ENCODE results near the gene CDX1.

CDX1 gene

DNA sequence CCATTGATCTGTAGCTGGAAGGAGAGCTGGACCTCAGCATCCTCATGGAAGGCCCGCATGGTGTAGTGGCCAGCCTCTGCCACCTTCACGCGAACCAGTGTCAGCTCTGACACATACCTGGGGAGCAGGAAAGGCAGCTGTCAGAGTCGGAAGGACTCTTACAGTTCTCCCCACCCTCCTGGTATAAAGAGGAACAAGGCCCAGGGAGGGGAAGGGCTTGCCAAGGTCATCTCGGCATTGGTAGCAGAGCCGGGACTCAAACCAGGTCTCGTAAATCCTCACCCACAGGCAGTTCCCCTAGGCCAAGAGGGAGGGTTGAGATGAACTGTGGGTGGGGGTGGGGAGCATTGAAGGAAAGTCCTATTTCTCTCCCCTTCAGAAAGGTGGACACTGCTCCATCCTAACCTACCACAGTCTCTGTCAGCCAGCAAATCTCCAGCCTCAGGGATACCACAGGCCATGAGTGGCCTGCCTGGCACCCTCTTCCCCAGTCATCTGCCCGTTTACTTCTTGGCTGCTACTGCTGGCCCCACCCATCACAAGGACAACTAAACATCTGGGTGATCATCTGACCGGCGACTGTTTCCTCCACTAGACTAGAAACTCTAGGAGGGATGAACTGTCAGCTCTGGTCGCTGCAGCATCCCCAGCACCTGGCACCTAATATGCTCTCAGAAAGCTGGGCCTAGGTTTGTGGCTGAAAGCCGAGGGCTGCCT is 34.4 kb upstream of the CDX1 start:
- no peak for DNase-seq (ENCODE audit: low read depth)

DNA sequence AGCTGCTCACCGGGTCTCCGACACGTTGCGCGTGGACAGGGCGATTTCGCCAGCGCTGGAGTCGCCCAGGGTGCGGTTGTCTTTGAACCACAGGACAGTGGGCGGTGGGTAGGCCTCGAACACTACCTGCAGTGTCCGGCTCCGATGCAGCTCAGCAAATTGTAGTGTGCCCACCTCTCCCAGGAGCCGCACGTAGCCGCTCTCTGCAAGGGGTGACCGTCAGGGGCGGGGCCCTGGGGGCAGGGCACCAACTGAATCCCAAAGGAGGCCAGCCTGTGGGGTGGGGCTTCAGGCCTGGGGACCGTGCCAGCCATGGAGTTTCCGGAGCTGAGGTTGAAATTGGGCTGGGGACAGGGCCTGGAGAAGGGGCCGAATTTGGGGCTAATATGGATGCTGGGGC is 33.8 kb upstream of the CDX1 start:
- DNase-seq (ENCODE audit: low read depth): no peak

GRCh38 chr5:150133581-150134197 is 32.9 kb upstream of the CDX1 start:
- no peak for DNase-seq (ENCODE audit: low read depth)

DNA sequence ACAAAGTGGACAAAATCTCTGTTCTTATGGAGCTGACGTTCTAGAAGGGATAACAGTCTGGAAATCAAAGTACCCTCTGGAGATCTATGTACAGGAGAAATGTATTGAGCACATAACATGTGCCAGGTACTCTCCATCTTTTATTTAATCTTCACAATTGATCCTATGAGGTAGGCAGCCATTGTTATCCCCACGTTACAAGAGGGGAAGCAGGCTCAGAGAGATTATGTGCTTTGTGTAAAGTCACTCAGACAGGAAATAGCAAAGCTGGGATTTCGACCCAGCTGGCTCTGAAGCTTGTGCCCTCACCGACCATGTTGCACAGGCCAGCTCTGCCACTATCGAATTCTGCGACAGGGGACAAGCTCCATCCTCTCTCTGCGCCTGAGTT is 32.4 kb upstream of the CDX1 start:
- no peak for DNase-seq (ENCODE audit: low read depth)

GRCh38 chr5:150135557-150136304 is 30.8 kb upstream of the CDX1 start:
- no peak for DNase-seq (ENCODE audit: low read depth)

DNA sequence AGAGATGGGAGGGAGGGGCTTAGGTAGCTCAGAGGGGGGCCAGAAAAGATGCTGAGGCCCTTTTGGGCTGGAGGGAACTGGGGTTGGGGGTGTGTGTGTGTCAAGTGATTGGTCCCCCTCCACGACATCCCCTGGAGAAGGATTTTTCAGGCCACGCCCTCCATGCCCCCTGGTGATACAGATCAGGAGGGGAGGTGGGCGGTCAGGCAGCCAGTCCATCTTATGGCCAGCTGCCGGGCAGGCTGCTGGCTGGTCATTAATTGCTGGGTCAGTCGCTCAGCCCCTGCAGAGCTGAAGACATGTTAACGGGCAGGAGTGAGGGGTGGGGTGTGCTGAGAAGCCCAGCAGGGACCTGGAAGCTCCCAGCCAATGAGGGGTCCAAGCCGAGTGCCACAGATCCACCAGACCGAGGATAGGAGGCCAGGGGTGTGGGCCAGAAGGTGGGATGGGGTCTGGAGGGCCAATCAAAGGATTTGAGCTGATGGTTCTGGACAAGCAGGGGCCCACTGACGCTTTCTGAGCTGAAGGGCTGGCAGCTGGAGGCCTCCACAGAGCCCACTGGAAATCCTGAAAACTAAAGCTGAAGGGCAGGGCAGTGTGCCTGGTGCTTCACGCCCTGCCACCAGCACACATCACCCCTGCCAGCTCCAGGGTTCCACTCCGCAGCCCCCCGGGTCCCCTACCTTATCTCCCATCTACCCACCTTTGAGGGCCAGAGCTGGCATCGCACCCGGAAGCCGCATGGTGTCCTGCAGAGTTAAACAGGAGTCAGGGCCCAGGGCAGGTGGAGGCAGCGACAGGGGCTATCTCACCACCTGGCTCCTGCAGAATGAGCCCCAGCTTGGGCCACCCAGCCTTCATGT is 30.0 kb upstream of the CDX1 start:
- DNase-seq (ENCODE audit: low read depth): no peak

GRCh38 chr5:150137168-150137957 is 29.2 kb upstream of the CDX1 start:
- DNase-seq (ENCODE audit: low read depth): peak; percentile 55

DNA sequence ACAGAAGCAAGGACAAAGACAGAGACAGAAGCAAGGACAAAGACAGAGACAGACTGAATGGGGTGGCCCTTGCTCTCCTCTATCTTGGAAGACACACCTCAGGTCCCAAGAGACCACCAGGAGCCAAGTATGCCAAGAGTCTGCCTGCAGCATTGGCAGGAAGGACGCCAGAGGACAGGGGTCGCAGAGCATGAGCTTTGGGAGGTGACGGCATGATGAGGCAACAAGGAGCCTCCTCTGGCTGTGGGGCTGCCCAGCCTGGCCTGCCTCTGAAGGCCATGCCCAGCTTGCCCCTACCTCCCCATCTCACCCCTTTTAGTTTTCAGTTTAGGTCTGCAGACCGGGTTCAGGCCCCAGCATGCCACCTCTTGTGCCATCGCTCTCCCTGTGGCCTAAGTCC is 28.6 kb upstream of the CDX1 start:
- no peak for DNase-seq (ENCODE audit: low read depth)

DNA sequence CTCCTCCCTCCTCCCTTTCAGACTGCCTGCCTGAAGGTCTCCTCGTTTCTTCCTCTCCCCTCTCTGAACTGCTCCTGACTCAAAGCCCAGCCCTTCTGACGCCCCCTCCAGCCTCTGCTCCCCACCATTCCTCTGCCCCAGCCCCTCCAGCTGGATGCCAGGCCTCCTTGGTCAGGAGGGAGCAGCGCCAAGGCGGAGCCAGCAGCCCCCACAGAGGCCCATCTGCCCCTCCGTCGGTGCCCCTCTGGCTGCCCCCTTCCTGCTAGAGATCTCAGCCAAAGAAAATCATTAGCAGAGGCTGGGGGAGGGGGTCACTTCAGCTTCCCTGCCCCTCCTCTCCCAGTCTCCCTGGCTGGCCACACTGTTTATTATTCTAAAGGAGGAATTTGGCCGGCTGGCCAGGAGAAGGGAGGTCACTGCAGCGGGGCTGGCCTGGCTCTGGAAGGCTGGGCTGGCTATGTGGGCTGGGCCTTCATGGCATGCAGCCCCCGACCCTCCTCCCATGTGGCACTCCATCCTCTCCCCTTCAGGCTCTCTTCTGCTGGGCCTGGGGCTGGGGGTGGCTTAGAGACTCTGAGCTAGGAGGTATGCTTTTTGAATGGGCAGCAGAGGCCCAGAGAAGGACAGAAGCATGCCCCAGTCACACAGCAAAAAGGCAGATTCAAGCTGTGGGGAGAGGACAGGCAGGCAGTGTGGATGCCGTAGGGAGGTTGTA is 27.9 kb upstream of the CDX1 start:
- peak; percentile 87 for DNase-seq (ENCODE audit: low read depth)

DNA sequence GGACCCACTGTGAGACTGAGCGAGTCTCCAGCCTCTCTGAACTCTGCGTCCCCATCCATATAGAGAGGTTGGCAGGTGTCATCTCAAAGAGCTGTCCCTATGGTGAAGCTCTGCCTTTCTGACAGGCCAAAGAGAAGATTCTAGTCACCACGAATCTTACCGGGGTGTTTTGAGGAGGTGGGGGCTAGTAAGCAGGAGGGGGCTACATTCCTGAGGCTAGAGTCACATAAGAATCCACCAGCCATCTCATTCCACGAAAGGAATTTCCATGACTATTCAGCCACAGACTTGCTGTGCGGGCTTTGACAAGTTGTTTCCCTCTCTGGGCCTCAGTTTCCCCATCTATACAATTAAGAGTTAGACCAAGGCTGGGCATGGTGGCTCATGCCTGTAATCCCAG is 27.2 kb upstream of the CDX1 start:
- peak; percentile 83 for DNase-seq (ENCODE audit: low read depth)

DNA sequence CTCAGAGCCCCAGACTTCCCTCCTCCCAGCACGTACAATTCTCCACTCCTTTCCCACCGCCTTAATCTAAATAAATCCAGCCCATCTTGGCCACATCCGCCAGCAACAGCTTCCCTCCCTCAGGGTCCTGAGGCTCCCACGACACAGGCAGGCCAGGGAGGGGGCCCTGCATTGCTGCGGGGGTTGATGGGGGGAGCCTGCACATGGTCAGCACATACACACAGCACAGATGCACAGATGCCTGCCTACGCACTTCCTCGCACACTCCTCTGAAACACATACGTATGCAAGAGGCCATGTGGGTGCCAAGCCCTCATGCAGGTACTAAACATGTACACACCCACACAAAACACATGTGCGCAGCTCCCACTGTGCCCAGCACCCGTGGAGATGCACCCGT is 25.7 kb upstream of the CDX1 start:
- DNase-seq (ENCODE audit: low read depth): peak; percentile 85

DNA sequence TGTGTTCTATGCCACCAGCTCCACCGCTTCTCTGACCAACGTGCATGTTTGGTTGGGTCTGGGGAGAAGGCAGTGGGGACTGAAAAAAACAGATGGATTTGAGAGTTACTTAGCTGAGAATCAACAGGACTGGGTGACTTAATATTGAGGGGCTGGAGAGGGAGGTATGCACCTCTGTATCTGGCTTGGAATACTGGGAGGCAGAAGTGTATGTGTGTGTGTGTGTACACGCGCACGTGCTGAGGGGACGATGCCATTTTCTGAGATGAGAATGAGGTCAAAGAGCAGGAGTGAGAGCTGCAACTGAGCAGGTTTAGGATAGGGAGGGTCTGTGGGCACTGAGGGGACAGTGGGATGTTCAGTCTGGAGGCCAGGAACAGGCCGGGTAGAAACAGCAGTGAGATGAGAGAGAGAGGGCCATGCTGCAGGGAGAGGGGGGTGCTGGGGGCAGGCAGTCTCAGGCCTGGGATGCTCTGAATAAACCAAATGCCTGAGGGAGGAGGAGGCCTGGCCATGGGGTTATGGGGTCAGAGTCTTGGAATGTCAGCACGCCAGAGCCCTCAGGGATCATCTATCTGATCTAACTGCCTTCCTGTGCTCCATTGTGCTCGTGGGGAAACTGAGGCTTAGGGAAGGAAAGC is 24.9 kb upstream of the CDX1 start:
- peak; percentile 92 for DNase-seq (ENCODE audit: low read depth)

DNA sequence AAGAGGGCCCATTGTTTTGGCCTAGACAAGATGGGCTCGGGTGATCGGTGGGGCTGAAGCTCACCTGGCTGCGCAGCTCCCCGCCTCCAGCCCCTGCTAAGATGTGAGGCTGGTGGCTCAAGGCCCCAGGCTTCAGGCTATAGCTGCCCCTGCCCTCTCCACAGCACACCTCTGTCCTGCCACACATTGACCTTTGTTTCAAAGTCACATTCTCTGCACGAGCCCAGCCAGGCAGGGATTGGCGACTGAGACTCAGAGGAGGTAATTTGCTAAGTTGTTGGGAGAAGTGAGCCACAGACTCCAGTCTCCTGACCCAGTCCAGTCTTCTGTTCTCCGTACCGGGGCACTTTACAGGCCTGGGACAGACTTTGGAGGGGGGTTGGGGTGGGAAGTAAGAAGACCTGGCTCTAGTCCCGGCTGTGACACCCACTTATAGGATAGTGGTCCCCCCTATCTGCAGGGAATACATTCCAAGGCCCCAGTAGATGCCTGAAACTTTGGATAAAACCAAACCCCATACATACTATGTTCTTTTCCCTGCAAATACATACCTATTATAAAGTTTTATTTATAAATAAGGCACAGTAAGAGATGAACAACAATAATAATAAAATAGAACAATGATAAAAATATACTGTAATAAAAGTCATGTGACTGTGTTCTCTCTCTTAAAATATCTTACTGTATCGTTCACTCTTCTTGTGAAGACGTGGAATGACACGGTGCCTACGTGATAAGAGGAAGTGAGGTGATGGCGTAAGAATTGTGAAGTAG is 24.2 kb upstream of the CDX1 start:
- peak; percentile 30 for DNase-seq (ENCODE audit: low read depth)

DNA sequence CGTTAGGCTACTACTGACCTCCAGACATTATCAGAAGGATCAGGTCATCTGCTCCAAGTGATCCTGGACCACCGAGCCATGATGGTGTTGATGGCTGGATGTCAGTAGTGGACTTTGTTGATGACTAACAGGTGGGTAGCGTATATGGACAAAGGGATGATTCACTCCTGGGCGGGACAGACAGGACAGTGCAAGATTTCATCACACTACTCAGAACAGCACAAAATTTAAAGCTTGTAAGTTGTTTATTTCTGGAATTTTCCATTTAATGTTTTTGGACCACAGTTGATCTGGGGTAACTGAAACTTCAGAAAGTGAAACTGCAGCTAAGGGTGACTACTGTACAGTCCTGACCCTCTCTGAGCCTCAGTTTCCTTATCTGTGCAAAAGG is 23.6 kb upstream of the CDX1 start:
- DNase-seq (ENCODE audit: low read depth): peak; percentile 96

DNA sequence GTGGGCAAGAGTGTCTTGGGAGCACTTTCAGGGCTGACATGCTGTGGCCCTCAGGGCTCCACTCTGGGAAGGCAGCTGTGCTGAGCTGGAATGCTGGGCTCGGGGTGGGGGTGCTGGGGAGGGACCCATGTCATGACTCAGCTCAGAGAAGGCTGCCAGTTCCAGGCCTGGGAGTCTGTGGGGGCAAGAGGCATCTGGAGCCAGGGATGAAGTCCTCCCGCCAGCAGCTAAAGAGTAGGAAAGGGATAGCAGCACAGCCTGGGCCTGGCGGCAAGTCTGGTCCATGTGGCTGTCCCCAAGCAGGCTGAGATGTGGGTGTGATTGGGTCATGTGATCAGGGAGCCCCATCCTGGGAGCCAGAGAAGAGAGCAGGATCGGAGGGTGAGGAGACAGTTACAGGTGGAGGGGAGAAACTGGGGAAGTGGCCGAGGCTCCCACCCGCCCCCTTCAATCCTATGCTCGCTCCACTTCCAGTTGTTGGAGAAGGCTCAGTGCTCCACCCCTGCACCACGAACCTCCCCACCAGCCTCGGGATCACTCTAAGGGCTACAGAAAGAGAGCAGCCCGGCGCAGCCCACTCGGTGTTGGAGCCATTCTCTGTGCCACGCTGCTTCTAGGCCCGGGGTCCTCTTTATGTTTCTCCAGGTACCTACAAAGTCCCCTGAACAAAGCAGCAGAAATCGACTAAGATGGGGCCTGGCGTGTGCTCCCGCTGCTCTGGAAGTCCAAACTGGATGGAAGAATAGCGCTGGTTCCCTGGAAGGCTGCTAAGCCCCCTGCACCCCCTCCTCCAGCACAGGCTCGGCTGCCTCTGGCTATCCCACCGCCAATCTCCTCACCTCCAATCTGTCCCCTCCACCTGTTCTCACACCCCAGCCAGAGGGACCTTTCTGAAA is 23.0 kb upstream of the CDX1 start:
- DNase-seq (ENCODE audit: low read depth): peak; percentile 95

- DNase-seq (ENCODE audit: low read depth): no peak
These were observed 22.3 kb upstream of the CDX1 start for GRCh38 chr5:150144246-150144801.

DNA sequence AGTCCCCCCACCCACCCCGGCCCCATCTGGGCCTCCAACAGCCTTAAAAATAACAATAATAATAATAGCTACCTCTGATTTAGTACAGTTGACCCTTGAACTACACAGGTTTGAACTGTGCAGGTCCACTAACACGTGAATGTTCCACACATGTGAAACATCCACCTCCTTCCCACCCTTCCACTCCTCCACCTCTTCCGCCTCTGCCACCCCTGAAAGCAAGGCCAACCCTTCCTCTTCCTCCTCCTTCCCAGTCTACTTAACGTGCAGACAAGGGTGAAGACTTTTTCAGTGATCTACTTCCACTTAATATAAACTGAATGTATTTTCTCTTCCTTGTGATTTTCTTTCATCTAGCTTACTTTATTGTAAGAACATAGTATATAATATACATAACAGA is 21.7 kb upstream of the CDX1 start:
- no peak for DNase-seq (ENCODE audit: low read depth)

DNA sequence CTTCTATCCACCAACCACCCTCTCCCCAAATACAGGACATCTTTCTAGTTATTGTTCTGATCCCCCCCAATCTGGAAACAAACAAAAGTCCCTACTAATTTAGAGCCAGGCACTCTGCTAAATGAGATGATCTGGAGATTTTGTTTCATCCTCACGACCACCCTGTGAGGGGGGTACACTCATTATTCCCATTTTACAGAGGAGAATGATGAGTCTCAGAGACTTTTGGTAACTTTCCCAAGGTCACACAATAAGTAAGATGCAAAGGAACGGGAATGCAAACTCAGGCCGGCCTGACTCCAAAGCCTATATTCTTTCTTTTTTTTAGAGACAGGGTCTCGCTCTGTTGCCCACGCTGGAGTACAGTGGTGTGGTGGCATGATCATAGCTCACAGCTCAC is 20.3 kb upstream of the CDX1 start:
- no peak for DNase-seq (ENCODE audit: low read depth)
